DMS53 (cell line): ENCODE data around the gene ZNF365.
A peak's percentile ranks its signal among the peaks of the same experiment; 100 is the strongest.

Experiments
- DNase-seq: peaks from one replicate; lab custom pipeline; 2025; lab: John Stamatoyannopoulos, UW

Gene ZNF365

DNA sequence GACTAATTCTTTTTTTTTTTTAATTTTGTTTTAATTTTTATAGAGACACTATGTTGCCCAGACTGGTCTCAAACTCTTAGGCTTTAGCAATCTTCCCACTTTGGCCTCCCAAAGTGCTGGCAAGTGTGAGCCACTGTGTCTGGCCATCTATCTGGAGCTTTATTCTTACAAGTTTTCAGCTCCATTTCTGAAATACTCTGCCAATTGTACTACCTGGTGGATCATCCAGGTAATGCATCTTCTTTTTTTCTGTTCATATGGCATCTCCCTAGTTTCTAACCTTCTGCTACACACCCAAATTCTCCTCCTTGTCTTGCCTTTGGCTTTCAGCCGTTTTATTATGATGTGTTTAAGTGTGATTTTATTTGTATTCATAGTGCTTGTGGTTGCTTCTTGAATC, 40.2 kb downstream of the ZNF365 start:
- peak; percentile 45 for DNase-seq

DNA sequence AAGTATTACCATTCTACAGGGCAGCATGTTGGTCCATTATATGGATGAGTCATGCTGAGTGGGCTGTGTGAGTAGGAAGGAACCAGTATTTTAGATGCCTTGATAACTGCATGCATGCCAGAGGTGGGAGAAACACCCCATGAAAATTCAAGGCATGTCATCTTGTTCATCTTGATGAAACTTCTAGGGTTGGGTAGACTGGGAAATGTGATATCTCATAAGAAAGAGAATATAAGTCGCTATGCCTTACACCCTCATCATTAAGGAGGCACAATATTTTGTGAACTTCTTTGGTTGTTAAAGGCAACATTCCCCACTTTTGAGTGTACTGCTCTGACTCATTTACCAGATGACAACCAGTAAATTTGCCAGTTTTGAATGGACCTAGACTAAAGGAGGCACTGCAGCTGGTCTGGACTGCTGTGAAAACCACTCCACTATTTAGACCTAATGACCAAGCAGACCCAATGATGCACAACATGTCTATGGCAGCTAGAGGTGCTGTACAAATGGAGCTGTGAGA, 48.0 kb downstream of the ZNF365 start:
- no peak for DNase-seq

DNA sequence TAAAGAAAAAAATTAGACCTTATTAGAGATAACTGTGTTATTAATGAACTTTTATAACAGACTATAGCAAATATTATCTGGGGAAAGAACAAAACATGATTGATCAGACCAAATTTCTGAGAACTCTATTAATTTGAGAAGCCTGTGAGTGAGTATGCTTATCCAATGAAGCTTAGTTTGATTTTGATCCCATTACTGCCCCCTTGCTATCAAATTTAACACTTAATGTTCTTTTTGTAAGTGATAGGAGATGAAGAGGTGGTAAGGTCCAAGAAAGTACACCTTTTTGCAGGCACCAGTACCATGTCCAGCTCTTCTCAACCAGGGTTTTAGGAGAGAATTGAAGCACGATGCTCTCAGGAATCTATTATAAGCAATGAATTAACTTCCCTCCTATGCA, 49.9 kb downstream of the ZNF365 start:
- DNase-seq = peak; percentile 12

DNA sequence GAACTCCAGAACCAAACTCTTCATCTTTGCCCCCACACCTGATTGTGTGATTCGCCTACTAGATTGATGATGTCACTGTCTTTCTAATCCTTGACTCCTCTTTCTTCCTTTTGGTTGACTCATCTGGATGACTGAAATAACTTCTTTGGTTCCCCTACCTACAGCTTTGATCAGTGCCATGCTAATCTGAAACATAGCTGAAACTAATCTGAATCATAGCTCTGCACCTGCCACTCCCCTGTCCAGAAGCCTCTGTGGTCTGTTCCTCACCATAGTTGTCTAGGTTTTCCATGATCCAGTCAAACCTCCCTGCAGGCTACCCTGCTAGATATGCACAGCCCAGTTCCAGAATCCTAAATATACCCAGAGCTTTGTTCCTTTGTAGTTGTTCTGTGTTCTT, 51.9 kb downstream of the ZNF365 start:
- DNase-seq = peak; percentile 9

DNA sequence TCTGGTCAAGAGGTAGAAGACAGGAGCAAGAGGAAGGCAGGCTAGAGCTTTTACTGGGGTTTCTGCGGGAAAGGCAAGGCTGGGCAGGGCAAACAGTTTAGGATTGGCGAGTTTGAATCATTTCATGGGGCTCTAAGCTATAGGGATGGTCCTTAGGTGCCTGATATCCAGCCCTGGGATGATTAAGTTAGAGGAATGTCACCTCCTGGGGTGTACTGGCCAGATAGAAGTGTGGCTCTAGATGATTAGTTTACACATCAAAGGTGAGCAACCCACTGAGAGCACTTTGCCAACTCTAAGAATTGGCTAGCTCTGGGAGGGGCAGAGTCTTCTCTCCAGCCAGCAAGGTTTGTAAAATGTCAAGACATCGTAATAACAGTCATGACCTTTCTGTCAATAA, 52.4 kb downstream of the ZNF365 start:
- no peak for DNase-seq

DNA sequence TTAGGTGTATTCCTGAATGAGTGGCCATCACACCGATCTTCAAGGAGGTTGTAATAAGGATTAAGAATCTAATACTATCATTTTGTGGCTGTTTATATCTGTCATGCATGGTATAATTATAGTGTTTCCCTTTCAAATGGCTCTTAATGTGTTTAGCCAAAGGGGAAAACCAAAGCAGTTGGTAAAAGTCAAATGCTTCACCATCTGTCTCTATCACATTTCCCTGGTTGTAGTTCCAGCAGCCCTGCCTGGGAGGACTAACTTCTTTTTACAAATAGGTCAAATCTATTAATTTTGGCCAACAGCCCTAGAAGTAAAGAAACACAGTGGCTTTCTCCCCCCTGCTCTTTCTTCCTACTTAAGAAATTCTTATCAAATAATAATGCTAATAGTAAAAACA, 56.7 kb downstream of the ZNF365 start:
- DNase-seq = no peak

DNA sequence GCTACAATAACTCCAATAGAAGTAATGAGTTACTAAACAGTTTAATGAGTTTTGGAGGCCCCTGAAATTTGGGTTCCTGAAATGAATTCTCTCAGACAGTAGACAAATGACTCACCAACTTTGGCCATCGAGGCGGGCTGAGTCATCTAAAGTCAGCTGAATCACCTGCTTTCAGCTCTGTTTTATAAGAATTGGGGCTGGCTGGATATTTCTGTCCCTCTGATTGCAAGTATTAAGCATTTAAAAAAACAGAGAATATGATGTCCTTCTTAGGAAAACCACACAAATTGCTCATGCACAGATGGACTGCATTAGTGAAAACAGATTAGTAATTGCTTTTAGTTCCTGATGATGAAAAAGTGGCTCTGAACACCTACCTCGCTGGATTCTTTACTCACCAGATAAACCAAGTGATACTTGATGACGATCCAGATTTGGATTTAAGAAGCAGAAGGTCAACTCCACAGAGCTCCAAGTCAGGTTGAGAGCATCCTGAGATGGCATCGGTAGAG, 59.1 kb downstream of the ZNF365 start:
- peak; percentile 48 for DNase-seq

DNA sequence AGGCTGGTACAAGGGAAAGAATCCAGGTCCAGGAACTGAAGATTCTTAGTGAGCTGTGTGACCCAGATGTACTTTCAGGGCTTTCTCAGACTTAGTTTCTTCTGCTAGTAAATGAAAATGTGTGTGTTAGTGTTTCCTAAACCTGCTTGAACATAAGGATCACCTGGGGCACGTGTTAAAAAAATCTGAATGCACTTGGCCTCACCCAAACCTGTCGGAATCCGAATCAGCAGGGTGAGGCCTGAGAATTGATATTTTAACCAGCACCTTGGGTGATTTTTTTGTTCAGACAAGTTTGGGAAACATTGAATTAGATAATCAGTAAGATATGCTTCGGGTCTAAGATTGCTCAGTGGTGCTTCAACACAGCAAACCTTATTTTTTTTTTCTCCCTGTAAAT, 59.7 kb downstream of the ZNF365 start:
- DNase-seq = no peak

DNA sequence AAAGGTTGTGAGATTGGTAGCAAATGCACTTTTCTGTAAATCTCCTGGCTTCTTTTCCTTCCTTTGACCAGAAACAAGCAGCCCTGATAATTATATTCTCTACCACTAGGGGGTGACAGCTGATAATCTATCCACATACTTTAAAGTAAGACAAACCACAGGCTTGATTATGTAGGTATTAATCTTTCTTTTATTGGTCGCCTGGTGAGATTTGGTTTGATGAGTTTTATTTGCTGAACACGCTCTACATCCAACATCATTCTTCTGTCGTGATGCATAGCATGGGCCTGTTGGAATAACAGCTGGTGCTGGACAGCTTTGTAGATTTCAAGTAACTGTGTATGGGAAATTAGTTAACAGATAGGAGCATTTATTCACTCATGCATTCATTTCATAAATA, 63.5 kb downstream of the ZNF365 start:
- DNase-seq = peak; percentile 77

DNA sequence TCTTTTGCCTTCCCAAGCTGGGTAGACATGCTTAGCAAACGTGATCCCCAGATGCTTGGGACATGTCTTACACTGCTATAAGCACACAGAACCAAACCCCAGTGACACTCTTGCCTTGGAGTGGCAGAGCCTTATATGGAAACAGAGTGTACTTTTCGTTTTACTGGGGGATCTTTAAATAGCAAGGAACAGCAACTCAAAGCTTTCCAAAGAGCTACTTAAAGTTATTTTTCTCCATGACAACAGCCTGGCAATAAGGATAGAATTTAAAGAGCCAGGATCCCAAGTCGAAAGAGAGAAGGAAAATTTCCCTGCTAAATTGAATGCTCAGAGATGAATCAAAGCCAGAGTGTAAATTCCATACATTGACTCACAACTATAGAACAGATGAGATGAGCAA, 67.8 kb downstream of the ZNF365 start:
- no peak for DNase-seq

DNA sequence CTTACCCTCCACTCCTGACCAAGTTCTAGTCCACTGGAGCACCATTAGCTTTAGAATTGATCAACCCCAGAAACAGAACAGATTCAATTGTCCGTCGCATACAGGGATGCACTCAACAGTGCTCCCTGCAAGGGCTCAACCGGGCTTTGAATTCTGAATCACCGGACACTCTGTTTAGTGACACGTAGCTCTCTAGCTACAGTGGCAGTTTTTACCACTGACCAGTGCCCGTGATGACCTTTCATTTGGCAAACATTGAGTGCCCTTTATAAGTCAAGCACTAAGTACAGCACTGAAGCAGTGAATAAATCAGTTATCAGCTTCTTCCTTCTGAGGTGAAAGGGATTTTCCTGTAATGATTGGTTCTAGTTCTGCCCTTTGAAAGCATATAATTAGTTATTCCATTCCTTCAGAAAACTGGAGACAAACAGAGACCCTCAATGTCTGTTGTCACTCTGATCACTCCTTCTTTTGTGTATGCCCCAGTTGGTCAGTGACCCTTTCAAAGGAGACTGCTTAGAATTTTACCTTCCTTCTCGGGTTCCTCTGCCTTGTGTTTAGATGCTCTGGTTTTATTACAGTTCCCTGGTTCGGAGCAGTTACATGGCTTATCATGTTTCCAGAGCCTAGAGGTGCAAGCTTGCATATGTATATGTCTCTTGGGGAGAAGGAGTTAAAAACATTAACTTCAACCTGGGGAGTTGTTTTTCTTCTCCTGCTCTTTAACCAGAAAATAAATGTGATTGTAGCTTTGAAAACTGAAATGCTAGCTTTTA, 68.9 kb downstream of the ZNF365 start:
- no peak for DNase-seq

DNA sequence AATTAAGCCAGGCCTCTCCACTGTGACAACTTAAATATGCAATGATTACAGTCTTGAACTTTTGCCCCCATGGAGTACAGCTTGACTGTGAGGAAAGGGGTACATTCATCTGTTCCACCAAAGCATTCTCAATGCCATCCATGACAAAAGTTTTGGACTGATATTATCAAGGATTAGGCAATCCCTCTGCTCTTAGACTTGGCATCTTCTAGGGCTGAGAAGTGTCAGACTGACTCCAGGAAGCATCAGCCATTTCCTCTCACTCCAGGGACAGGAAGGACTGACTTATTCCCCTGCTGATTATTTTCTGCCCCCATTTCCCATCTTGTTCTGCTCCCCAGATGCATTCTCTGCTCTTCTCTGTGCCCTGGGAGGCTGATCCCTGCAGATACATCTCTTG, 69.7 kb downstream of the ZNF365 start:
- no peak for DNase-seq

DNA sequence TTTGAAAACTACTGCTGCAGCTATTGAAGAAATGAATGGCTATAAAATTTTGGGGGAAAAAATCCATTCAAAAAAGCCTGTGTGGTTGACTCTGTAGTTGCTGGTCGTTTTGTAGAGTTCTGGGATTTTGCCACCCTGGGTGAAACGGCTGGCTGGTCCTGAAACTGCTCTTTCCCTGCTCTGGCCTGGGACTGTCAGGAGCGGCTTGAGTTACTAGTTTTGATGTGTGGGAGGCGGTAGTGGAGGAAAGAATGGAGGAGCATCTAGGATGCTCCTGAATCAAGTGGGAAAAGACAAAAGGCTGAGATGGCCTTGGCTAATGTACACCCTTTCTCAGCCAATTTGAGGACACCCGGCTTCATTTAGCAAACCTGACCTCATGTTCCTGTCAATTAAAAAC, 72.5 kb downstream of the ZNF365 start:
- no peak for DNase-seq

DNA sequence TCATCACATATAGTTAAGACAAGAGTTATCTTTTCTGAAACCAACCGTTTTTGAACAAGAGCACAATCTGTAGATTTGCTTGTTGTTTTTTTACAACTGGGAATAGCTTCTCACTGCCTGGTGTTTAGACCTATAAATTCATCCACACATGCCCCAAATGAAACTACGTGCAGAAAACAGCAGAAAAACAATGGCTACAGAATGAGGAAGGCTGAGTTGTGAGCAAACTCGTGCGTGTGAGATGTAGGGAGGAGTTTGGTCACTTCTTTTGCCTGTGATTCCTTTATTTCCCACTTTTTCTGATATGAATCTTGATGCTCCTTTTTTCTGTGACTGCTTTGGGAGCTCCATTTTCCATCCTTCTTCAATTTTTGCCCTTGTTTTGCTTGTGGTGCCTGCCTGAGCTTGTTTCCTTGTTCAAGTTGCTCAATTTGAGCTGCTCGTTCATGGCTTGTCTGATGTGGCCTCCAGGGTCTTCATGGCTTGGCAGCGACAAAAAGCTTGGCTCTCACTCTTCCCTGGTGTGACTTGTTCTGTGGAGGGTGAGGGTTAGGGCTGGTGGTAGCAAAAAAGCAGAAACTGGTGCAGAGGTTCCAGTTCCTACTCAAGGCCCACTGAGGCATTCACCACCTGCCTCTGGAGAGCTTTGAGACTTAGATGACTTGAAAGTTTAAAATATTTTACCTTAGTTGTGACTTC, 76.9 kb downstream of the ZNF365 start:
- DNase-seq = no peak

DNA sequence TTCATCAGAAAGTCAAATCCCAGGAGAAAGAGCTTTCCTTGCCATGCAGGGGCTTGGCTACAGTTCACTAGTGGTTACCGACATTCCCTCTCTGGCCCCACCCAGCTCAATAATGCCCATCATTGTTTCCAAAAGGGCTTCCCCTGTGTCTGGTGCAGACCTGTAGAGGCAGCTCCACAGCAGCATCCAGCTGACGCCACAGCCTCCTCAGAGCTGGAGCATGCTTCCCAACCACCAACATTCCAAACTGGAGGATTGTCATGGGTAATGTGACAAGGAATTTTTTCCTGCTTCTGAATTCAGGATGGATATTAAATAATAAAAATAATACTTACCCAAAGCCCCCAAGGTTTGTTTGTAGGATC, 77.4 kb downstream of the ZNF365 start:
- no peak for DNase-seq
